Tibial artery (tissue), 4 donors: ENCODE data around the gene MACROD2.

Source experiments
- DNase-seq, 2 donors: peaks; one replicate each; pipeline ENCODE4 v3.0.0-alpha.2; 2019
- H3K27ac ChIP-seq, 2 donors: fragments of 200-600 bp; sonication (generic) in 1 of 2; 1 replicate in 1 of 2; 2 replicates in 1 of 2; pipeline ENCODE4 v1.5.1; 2018 to 2019; ENCODE audit warnings: mild to moderate bottlenecking in 1 of 2
- H3K27me3 ChIP-seq, 2 donors: fragments of 200-600 bp; sonication (generic) in 1 of 2; one replicate each; pipeline versions ENCODE4 v1.5.1 to v1.6.0; 2016 to 2019
- H3K36me3 ChIP-seq, 3 donors: fragments of 200-600 bp; sonication (generic) in 2 of 3; one replicate each; pipeline ENCODE4 v1.5.1; 2016 to 2019; ENCODE audit warnings: mild to moderate bottlenecking in 2 of 3
- H3K4me1 ChIP-seq, 4 donors: fragments of 200-600 bp; sonication (generic) in 2 of 4; 1 replicate in 3 of 4; 2 replicates in 1 of 4; pipeline ENCODE4 v1.5.1; 2016 to 2019
- H3K4me3 ChIP-seq, 2 donors: fragments of 200-600 bp; sonication (generic) in 1 of 2; 1 replicate in 1 of 2; 2 replicates in 1 of 2; pipeline ENCODE4 v1.5.1; 2018 to 2019; ENCODE audit warnings: mild to moderate bottlenecking in 2 of 2
- H3K9me3 ChIP-seq, 3 donors: fragments of 200-600 bp; sonication (generic) in 1 of 3; one replicate each; pipeline ENCODE4 v1.5.1; 2016 to 2019
- CTCF ChIP-seq, 2 experiments: fragments of 200-600 bp in 1 of 2; fragments of 450-650 bp in 1 of 2; IDR thresholded peaks; one replicate each; pipeline ENCODE4 v1.5.1; 2017 to 2019; ENCODE audit warnings: antibody characterized with exemption in 2 of 2, mild to moderate bottlenecking in 1 of 2, moderate library complexity in 1 of 2
- intact Hi-C: fragments of 100-400 bp; cut with DNase I; formaldehyde crosslinking; loops from one replicate; pipeline ENCODE4 v1.15.0; 2023; ENCODE audit warnings: low total_unique reads

The MACROD2 gene

GRCh38 chr20:14378326-14378725 is 383.0 kb downstream of the MACROD2 start:
- TF ChIP-seq CTCF (IDR thresholded peaks at IDR 0.05) = no peak
- Histone ChIP-seq H3K9me3 (no peaks in the 10 kb centered on the region), H3K4me1 (no peaks in the 10 kb centered on the region), H3K27me3 (no peaks in the 10 kb centered on the region), H3K27ac (no peak overlapping the region), H3K4me3 (no peak overlapping the region), H3K36me3 (no peaks in the 10 kb centered on the region)
- intact Hi-C loops = no loop called here
- no peak for DNase-seq

- TF ChIP-seq CTCF (IDR thresholded peaks at IDR 0.05) = no peak
- H3K4me3 ChIP-seq = no peak overlapping the region
Measured at GRCh38 chr20:14383335-14383734, 388.0 kb downstream of the MACROD2 start.

GRCh38 chr20:14384416-14385175 is 389.3 kb downstream of the MACROD2 start:
- no peak overlapping the region for H3K4me3 ChIP-seq
- no peak overlapping the region for H3K27ac ChIP-seq
- H3K27me3 ChIP-seq = no peaks in the 10 kb centered on the region
- no peaks in the 10 kb centered on the region for H3K4me1 ChIP-seq
- H3K36me3 ChIP-seq = no peaks in the 10 kb centered on the region
- DNase-seq = no peak
- TF ChIP-seq CTCF (IDR thresholded peaks at IDR 0.05) = no peak
- intact Hi-C loops = no loop called here
- H3K9me3 ChIP-seq = peaks cover 0 to 10% (median 0%) of the 10 kb centered on the region in 3 donors

More at GRCh38 chr20:14383335-14383734, 388.0 kb downstream of the MACROD2 start:
- Histone ChIP-seq H3K27ac (no peak overlapping the region), H3K36me3 (no peaks in the 10 kb centered on the region), H3K4me1 (no peaks in the 10 kb centered on the region), H3K9me3 (peaks cover 0 to 10% (median 0%) of the 10 kb centered on the region in 3 donors), H3K27me3 (no peaks in the 10 kb centered on the region)
- no peak for DNase-seq
- intact Hi-C loops = no loop called here

GRCh38 chr20:14385176-14385740 is 389.9 kb downstream of the MACROD2 start:
- intact Hi-C loops = no loop called here
- no peak for TF ChIP-seq CTCF (IDR thresholded peaks at IDR 0.05)
- H3K27me3 ChIP-seq = no peaks in the 10 kb centered on the region

GRCh38 chr20:14386726-14387125 is 391.4 kb downstream of the MACROD2 start:
- TF ChIP-seq CTCF (IDR thresholded peaks at IDR 0.05) = no peak
- Histone ChIP-seq H3K4me1 (no peaks in the 10 kb centered on the region), H3K4me3 (no peak overlapping the region), H3K27me3 (no peaks in the 10 kb centered on the region), H3K9me3 (peaks cover 0 to 10% (median 0%) of the 10 kb centered on the region in 3 donors), H3K27ac (no peak overlapping the region), H3K36me3 (no peaks in the 10 kb centered on the region)
- intact Hi-C loops = no loop called here
- no peak for DNase-seq

More at GRCh38 chr20:14385176-14385740, 389.9 kb downstream of the MACROD2 start:
- peaks cover 0 to 10% (median 0%) of the 10 kb centered on the region in 3 donors for H3K9me3 ChIP-seq
- H3K4me1 ChIP-seq = no peaks in the 10 kb centered on the region
- DNase-seq = no peak
- H3K36me3 ChIP-seq = no peaks in the 10 kb centered on the region
- H3K27ac ChIP-seq = no peak overlapping the region
- H3K4me3 ChIP-seq = no peak overlapping the region
